C4-2B (cell line): Measurements from ENCODE around the gene EMX2.

Experiments used
- CTCF ChIP-seq: fragments of 450-650 bp; conservative IDR thresholded peaks from 2 replicates; pipeline ENCODE4 v1.5.1; 2017; ENCODE audit warnings: mild to moderate bottlenecking
- ZFX ChIP-seq: fragments of 450-650 bp; IDR thresholded peaks from 2 replicates; pipeline ENCODE4 v1.6.1; 2017

GRCh38 chr10:117574498-117575146 lies 32.1 kb downstream of the EMX2 start:
- TF ChIP-seq CTCF (no peak), ZFX (no peak)
